Measurements from ENCODE around the gene CPVL. TPM values are rescaled to one million over a fixed set of nuclear protein-coding genes. Genes with fewer than 3 reads are reported as not detected.

Gene CPVL
- total RNA-seq, 2 experiments from 2014 or later = not detected

DNA sequence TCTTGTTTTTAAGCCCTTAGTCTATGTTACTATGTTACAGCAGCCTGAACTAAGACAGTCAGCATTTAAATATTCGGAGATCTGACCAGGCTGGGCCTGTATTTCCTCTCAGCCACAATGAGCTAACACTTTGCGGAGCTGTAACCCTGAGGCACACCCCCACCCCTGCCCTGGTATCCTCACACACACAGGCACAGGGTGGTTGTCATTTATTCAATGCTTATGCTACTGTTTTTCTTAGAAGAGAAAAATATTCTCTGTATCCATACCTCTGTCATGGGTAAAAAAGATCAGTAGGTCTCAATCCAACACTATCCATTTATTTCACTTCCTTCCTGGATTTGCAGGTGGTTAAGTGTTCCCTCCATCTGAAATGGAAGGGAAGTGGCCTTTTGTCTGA is 107.9 kb downstream of the CPVL start:
- peaks cover 14% of the 10 kb centered on the region for H3K4me1 Mint-ChIP-seq (ENCODE audit: low read depth)
- ATAC-seq (no peak), DNase-seq (no peak)
- ChIA-PET POLR2A (no interaction called here), CTCF (no interaction called here)
- H3K27me3 Mint-ChIP-seq = peaks cover 3% of the 10 kb centered on the region
- intact Hi-C loops (cut with micrococcal nuclease) = no loop called here
- no peaks in the 10 kb centered on the region for H3K9me3 Mint-ChIP-seq
- TF ChIP-seq, protein P1, sequence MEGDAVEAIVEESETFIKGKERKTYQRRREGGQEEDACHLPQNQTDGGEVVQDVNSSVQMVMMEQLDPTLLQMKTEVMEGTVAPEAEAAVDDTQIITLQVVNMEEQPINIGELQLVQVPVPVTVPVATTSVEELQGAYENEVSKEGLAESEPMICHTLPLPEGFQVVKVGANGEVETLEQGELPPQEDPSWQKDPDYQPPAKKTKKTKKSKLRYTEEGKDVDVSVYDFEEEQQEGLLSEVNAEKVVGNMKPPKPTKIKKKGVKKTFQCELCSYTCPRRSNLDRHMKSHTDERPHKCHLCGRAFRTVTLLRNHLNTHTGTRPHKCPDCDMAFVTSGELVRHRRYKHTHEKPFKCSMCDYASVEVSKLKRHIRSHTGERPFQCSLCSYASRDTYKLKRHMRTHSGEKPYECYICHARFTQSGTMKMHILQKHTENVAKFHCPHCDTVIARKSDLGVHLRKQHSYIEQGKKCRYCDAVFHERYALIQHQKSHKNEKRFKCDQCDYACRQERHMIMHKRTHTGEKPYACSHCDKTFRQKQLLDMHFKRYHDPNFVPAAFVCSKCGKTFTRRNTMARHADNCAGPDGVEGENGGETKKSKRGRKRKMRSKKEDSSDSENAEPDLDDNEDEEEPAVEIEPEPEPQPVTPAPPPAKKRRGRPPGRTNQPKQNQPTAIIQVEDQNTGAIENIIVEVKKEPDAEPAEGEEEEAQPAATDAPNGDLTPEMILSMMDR (IDR thresholded peaks at IDR 0.05) = no peak
- no peaks in the 10 kb centered on the region for H3K36me3 Mint-ChIP-seq (ENCODE audit: low read depth)
- no peak overlapping the region for H3K27ac Mint-ChIP-seq
- H3K4me3 Mint-ChIP-seq = no peak overlapping the region

DNA sequence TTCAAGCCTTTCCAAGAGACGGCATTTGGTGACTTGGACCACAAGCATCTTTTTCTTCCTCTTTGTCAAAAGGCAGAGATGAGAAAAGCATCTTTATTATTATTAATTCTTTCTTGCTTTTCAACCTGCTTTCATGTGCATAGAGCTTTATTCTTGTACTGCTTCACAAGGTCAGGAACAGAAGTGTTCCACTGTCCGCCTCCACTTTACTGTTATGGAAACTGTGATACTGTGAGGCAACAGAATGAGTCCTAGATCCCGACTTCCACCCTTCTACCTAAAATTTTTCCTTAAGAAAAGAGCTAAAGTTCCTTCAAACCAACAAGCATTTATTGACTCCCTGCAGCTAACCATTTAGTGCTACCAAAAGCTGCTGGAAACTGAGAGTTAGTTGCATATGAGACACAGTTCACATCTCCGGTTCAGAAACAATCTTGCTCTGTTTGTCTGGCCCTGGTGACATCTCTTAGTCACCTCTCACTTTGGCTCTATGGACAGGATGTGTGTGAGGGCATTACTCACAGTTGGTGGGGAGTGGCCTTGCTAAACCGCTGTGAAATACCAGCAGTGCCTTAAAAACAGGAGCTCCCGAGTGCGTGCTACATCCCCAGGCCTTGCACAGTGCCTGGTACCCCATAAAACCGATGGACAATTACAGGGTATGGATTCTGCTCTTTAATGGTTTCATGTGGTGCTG is 111.1 kb downstream of the CPVL start:
- no peaks in the 10 kb centered on the region for H3K36me3 Mint-ChIP-seq (ENCODE audit: low read depth)
- no peak overlapping the region for H3K27ac Mint-ChIP-seq
- peaks cover 14% of the 10 kb centered on the region for H3K4me1 Mint-ChIP-seq (ENCODE audit: low read depth)
- ChIA-PET CTCF (no interaction called here), POLR2A (no interaction called here)
- ATAC-seq (peak; percentile 95), DNase-seq (peak; percentile 48)
- TF ChIP-seq, protein P1 (IDR thresholded peaks at IDR 0.05) = no peak
- intact Hi-C loops (cut with micrococcal nuclease) = no loop called here
- H3K9me3 Mint-ChIP-seq = no peaks in the 10 kb centered on the region
- no peaks in the 10 kb centered on the region for H3K27me3 Mint-ChIP-seq
- H3K4me3 Mint-ChIP-seq = no peak overlapping the region

DNA sequence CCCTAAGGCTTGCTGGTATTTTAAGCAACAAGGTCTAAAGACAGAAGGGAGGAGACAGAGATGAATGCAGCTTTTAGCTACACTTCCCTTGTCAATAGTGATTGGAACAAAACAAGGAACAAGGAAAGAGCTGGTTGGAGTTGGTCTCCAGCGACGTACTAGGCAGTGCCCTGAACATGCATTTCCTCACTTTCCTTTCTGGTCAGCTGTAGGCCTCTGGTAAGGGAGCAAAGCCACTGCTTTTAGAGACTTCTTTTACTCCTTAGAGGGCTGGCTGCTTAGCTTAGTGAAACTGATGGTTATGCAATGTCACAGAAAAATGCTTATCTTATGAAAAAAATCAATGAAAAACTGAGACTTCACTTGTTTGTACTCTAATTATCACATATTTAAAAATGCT is 112.8 kb downstream of the CPVL start:
- TF ChIP-seq, protein P1 (IDR thresholded peaks at IDR 0.05) = no peak
- DNase-seq = no peak
- no peak overlapping the region for H3K4me3 Mint-ChIP-seq
- H3K27ac Mint-ChIP-seq = no peak overlapping the region
- ChIA-PET POLR2A (no interaction called here), CTCF (interaction anchor here (1.8 kb wide), 1 partner anchor 111 kb away, joined by 6 read pairs; no protein-coding TSS in a partner anchor)
- no peaks in the 10 kb centered on the region for H3K36me3 Mint-ChIP-seq (ENCODE audit: low read depth)
- peaks cover 14% of the 10 kb centered on the region for H3K4me1 Mint-ChIP-seq (ENCODE audit: low read depth)
- ATAC-seq = no peak
- no peaks in the 10 kb centered on the region for H3K27me3 Mint-ChIP-seq
- intact Hi-C loops (cut with micrococcal nuclease) = no loop called here
- peaks cover 3% of the 10 kb centered on the region for H3K9me3 Mint-ChIP-seq

DNA sequence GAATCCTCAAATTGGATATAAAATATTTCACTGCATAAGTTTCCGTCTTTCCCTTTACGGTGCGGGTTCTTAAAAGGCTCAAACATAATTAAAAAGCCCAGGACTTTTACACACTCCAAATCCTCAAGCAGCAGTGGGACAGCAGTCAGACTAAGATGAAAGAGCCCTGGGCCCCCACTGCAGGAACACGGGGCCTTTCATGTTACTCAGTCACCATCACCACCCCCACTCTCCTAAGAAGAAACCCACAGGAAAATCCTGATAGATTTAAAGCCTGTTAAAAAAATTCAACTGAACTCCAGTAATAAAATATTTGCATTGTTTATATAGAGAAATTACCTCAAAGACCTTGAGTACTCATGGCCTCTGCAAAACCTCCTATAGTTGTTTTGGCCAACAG is 114.2 kb downstream of the CPVL start:
- DNase-seq = no peak
- ATAC-seq = no peak
- H3K27me3 Mint-ChIP-seq = peaks cover 3% of the 10 kb centered on the region
- no peaks in the 10 kb centered on the region for H3K36me3 Mint-ChIP-seq (ENCODE audit: low read depth)
- H3K27ac Mint-ChIP-seq = no peak overlapping the region
- H3K9me3 Mint-ChIP-seq = peaks cover 8% of the 10 kb centered on the region
- POLR2A ChIA-PET = no interaction called here
- intact Hi-C loops (cut with micrococcal nuclease) = no loop called here
- CTCF ChIA-PET = interaction anchor here (1.8 kb wide), 1 partner anchor 110 kb away, joined by 6 read pairs; no protein-coding TSS in a partner anchor
- H3K4me3 Mint-ChIP-seq = no peak overlapping the region
- H3K4me1 Mint-ChIP-seq (ENCODE audit: low read depth) = peaks cover 14% of the 10 kb centered on the region
- TF ChIP-seq, protein P1 (IDR thresholded peaks at IDR 0.05) = no peak

DNA sequence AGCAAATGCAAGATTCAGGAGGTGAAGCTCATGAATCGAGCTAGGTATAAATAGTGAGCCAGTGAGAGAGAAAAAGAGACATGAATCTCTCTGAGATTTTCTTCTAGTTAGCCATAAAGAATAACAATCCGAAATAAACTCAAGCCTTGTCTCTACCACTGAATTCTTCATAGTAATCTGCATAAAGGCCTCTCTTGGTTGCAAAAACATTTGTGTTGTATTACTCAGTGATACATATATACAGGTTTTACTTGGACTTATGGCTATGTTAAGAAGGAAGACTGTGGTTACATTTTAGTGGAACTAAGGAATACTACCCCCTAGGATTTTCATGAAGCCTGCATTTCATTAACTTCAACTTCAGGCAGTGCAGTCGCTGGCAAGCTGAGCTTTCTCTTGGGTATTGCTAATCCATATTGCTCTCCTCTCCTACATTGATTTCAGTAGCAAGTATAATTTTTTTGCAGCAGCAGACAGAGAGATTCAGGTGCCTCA is 115.5 kb downstream of the CPVL start:
- Mint-ChIP-seq H3K27ac (no peak overlapping the region), H3K27me3 (peaks cover 3% of the 10 kb centered on the region), H3K4me1 (ENCODE audit: low read depth) (peaks cover 8% of the 10 kb centered on the region), H3K4me3 (no peak overlapping the region), H3K36me3 (ENCODE audit: low read depth) (no peaks in the 10 kb centered on the region), H3K9me3 (peaks cover 15% of the 10 kb centered on the region)
- intact Hi-C loops (cut with micrococcal nuclease) = no loop called here
- CTCF ChIA-PET = no interaction called here
- TF ChIP-seq, protein P1 (IDR thresholded peaks at IDR 0.05) = no peak
- DNase-seq = no peak
- POLR2A ChIA-PET = no interaction called here
- no peak for ATAC-seq

Measured in activated CD8-positive, alpha-beta T cell treated with anti-CD3 and anti-CD28 coated beads for 36 hours (primary cell).